ENCODE data around the gene EPHA4.

The EPHA4 gene

DNA sequence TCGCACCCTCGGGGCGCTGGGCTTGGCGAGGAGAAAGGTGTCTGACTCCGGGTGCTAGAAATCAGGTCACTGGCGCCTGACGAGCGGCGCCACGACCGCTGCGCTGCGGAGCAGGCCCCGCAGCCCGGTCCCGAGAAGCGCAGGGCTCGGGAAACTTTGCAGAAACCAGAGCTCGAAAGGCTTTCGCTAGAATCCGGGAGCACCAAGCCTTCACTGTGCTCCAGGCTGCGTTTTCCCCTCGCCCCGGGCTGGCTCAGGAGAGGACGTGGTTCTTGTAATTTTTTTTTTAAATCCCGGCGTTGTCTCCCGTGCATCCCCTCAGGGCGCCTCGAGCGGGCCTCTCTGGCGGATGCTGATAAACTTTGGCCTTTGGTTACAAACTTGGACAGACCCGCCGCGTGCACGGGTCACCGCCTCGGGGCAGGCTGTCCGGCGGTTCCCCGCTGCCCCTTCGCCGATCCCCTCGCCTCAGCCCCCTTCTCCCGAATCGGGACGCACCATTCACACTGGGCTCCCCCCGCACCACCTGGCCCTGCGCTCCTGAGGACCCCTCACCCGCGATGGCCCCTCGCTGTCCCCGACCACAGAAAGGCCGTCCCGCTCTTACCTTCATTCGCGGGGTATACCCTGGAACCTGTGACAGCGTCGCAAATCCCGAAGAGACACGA lies 419 bp downstream of the EPHA4 start:
- peak in 4 of 5 donors; percentile 7 to 42 (median 20) for DNase-seq

DNA sequence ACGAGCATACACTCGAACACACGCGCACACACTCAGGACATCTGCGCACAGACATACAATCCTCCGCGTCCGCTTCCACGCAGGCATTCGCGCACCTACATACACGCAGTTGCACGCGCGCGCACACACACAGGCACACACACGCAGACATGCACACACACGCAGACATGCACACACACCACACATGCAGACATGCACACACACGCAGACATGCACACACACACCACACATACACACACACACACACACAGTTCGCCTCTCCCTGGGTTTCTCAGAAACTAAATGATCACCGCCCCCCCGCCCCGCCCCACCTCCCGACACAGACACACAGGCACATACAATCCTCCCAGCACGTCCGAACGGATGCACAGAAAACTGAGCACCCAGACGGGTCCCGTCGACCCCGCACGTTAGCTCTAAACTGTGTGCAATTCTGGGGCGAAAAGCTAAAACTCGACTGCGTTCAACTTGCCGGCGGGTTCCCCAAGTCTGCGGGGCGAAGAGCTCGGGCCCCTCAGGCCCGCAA lies 1.0 kb downstream of the EPHA4 start:
- DNase-seq, result peak; percentile 8 to 61 (median 20)

DNA sequence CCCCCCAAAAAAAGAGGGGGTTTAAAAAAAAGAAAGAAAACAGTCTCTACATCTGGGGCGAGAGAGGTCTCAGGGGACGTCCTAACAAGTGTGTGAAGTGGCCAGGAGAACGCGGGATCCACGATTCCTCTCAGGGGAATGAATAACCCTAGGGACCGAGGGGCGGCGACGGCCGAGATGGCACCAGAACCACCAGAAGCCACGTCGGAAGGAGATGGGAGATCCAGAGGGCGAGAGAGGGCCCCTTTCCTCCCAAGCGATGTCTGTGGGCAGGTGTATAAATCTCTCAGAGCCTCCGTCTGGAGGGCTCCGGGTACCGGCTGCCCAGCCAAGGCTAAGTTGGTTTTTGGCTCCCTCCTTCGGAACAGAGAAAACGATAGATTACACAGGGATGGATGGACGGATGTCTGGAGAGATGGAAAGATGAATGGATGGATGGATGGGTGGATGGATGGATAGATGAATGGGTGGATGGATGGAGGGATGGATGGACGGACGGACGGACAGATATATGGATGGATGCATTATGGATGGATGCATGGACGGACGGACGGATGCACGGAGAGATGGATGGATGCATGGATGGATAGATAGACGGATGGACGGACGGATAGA lies 1.7 kb downstream of the EPHA4 start:
- peak in 3 of 5 donors; percentile 3 to 36 (median 20) for DNase-seq

DNA sequence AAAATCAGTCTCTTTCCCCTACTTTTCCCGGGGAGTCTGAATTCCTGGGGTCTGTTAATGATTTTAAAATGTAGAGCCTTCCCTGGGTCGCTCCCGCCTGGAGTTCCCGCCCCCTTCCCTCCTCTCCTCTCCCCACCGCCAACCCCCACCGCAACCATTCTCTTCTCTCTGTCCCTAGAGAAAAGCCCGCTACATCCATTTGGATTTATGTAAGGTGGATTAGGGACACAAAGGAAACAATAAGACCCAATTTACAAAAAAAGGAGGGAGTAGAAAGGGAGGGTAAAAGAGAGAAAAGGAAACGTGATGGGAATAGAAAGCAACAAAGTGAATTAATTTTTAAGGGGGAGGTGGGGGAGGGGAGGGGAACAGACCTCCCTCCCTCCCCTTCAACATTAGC lies 2.2 kb downstream of the EPHA4 start:
- no peak for DNase-seq

DNA sequence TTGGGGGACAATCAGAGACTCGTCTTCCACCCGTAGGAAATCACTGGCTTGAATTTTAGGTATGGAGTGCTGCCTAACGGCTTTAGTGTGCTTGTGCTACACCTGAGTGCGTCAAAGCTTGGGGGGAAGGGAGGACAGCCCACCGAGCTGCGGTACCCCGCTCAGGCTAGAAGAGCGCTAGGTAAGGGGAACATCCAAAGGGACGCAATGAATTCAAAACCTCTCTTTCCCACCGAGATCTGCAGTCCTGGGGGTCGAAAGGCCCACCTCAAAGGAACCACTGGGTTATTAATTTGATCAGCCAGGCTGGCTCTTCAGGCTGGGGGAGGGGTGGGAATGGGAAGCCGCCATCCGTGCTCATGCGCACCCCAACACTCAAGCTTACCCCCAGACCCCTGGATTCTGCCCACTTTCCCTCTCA lies 2.7 kb downstream of the EPHA4 start:
- DNase-seq, result no peak

DNA sequence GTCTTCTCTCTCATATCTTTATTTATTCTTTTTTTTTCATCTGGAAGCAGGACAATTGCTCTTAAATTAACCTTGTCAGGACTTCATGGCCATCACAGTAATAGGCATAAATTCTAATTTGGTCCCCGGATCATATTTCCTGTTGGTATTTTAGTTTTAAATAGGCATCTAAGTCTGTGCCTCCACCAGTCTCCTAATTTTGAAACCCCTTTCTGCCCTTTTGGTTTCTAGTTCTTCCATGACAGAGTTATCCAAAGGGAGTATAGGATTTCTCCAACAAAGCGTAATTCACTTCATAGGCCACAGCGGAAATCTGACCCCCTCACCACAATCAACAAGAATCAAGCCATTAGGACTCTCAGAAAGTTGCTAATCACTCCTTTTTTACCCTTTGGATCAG lies 3.8 kb downstream of the EPHA4 start:
- DNase-seq, result no peak

DNA sequence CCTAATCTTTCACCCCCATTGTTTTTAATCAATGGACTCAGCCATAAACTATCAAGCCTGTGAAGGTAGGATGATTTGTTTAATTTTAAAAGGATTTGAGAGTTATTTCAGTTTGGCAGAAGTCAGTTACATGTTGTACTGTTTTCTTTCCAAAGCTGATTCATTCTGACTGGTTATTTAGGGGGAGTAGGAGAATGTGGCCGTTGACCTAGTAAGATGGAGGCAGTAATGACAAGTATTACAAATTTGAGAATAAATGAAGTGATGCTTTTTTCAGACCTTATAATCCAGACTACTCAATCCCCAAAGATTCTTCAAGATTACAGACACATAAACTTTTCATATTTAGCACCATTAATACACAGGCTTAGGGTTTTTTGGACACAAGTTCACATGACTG lies 4.3 kb downstream of the EPHA4 start:
- DNase-seq, result no peak

DNA sequence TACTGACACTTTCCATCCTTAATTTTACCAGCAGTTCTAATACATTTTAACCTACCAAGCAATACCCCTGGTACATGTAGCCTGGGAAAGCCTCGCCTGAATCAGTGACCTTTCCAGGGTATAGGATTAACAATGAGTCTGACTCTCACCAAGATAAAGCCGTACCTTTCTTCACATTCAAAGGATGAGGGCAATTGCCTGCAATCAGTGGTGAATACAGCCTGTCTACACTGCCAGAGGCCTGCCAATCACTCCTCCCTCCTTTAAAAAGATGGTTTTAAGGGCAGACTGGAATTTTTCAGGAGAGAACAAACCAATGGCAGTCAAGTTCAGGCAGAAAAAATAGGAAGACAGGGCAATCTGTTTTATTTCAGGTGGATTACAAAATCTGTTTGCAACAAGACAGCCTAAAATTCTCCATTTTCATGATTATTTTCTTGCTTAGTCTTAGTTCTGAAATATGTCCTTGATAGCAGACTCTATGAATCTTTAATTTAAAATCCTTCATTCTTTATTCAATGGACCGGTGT lies 4.8 kb downstream of the EPHA4 start:
- DNase-seq, result no peak

DNA sequence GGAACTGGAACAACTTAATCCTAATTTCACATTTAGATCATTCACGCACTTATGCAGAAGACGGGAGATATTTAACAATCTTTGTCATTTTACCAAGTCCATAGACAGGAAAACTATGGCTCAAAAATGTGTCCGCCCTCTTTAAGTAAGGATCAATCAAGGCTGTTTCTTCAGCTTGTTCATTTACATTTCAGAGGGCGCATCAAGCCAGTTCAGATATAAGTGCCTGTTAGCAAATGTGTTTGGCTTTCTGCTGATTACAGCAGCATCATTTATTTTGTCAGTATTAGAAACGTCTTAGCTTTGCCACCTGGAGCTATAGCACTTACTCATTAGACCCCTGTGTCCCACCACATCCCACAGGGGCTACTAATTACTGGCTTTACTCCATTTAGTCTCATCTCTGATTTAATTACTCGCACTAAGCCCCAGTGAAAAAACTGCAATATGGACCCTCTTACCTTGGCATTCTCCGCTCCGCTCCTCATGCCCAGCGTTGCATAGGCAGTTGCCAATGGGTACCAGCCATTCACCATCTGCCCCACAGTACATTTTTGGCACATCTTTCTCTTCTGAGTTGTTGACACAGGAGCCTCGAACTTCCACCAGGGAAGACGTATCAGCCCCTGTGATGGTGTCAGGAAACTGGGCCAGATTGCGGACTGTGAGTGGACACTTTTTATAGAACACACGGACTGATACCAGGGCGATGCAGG lies 8.7 kb downstream of the EPHA4 start:
- no peak for DNase-seq

DNA sequence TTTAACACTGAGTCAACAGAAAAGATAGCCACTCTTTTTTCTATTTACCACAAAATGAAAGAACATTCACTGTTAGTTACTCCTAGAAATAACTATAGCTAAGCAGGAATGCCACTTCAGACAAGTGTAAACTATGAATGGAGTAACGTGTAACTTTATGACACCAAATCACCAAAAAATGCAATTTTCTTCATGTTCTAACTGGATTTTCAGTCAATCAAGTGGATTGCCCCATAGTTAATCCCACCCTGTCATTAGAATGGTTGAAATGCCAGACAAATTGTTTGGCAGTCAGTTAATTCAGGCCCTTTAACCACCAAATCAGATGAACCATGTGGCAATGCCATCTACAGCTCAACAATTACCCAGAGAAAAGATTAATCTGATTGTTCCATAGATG lies 9.9 kb downstream of the EPHA4 start:
- no peak for DNase-seq

DNA sequence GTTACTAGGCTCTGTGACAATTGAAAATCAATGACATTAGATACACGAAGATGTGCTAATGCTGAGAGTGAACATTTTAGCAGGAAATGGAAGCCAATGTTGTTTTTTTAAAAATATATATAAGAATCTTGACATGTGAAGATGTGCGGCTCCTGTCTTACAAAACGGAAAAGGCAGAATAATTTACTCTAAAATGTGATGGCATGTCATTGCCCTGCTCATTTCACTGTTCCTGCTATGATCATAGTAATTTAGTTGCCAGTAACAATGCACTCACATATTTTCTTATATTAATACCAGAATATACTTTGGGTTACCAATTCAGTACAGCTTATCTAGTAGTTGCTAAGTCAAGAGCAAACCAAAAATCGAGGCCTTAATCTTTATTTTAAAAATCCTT lies 10.3 kb downstream of the EPHA4 start:
- DNase-seq, result no peak

DNA sequence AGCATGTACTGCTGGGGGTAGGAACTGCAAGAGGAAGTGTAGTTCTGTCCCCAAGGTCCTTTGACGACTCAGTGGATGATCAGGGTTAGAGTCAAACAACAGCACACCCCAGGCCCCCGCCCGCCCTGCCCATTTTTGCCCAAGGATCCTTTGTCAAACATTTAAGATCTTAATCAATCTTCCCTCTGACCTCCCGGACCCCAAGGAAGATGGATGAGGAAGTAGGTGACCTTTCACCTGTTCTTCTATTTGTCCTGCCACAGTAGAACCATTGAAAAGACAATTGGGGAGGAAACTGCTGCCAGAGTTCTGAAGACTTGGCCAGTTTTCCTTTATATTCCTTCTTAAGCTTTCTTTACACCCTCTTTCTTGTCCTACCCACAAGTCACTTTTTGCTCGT lies 12.1 kb downstream of the EPHA4 start:
- DNase-seq, result no peak

DNA sequence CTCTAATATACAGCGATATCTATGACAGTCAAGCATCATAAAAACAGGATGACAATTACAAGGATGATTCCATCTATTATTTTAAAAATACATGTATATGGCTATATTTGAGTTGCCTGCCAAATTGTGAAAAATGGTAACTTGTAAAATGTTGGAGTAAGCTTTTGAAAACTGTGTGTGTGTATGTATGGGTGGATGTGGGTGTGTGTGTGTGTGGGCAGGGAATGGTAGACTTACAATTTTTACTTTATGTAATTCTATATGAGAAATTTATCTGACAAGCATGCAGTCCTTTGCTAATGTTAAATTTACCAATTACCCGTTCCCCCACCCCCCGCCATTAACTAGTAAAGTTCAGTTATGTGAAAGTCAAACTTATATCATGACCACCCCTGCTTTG lies 14.0 kb downstream of the EPHA4 start:
- no peak for DNase-seq

DNA sequence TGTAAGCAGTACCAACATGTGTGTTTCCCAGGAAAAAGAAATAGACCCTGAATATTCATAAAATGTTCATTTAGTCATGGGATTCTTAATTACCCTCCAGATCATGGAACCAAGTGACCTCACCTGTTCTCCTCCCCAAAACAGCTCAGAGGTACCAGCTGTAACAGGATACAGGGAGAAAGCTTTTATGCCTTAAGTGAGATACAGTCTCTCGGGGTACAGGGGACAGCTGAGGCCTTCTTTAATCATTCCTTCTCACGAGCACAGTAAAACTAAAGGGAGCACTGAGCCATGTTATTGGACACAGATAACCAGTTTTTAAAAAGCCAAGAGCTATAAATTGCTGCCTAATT lies 16.6 kb downstream of the EPHA4 start:
- no peak for DNase-seq

DNA sequence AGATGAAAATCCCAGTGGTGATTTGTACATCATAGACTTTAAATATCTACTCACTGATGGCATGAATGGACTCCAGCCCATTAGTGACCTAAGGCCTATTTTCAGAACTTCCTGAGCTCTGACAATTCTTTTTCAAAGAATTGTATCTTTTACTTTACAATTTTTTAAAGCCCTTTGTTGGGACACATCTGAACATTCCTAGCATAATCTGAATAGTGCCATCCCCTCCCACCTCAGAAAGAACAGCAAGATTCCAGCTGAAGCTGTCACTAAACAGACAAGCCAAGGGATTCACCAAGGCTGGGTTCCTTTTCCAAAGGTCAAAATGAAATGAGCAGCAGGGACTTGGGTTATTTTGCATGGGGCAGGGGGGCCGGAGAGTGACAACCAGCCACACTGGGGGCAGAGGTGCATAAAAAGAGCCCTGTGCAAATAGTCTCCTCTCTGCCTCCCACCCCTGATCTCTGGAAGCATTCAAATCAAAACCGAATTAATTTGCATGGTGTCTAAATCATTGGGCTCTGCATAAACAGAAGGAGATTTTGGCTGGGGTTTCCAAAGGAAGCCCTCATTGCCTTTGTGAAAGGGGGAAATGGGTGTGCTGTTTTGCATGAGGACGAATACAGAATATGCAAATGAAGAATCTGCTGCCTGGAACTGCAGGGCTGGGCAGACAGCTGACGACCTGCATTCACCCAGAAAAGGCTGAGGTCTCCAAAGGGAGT lies 17.2 kb downstream of the EPHA4 start:
- DNase-seq, result peak in 1 of 5 donors; percentile 24

DNA sequence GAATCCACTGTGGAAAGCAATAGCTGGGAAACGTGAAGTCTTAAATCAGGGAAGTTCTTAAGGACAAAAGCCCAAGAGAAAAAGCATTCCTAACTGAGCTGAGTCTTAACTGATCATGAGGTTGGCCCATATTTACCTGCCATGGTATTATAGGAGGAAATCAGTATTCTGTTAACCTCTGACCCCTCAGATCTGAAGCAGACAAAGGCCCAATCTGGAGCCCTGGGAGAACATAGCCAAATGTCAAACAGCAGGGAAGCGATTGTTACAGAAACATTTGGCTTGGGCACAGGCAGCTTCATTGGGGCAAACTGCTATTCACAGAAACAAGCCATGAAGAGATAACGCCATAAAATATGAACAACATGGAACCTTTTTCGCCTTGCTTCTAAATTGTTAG lies 18.8 kb downstream of the EPHA4 start:
- DNase-seq, result no peak

DNA sequence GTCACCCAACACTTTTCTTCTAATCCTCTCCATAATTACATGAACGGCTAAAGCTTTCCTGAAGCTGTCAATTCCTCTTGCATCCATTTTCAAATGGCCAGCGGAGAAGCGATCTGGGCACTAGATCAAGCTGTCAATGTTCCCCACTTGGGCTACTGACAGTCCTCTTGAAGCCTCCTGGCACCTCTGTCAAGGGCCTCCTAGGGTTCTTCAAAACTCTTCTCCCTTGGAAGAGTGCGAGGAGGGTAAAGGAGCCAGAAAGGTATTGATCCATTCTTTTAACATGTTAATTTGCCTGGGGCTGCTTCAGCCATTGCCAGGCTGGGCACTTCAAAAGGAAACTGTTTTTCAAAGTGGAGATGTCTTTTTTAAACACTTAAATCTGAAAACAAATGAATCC lies 19.8 kb downstream of the EPHA4 start:
- no peak for DNase-seq

DNA sequence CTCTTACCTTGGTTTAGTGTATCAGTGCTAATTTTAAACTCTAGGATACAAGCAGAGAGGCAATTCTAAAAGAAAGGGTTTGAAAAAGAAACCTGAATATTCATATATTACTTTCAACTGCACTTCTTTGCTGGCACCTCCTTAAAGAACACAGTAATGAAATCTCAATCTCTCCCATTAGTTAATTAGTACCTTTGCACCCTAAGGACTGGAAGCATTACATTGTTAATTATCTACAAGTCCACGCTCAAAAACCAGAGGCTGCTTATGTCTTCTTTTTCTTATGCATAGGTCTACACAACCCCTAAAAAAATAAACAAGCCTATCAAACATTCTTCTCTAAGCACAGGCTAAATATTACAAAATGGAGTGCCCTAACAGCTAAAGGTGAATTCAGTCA lies 20.2 kb downstream of the EPHA4 start:
- DNase-seq, result no peak

DNA sequence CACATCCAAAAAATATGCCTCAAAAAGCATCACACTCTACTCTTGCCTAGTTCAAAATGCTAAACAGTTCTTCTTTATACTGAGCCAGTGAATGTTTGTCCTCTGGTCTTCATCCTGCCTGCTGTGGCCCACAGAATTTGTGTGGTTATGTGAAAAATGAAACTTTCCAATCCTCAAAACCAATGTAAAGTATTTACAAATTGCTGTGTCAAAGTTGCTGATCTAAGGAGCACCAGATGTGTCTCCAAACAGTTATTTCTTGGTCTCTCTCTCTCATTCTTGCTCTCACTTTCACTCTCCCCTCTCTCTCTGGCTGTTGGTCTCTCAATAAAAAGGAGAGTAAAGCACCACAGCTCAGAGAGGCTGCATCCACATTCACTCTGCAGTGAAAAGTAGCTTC lies 23.0 kb downstream of the EPHA4 start:
- DNase-seq, result peak in 1 of 5 donors; percentile 41

DNA sequence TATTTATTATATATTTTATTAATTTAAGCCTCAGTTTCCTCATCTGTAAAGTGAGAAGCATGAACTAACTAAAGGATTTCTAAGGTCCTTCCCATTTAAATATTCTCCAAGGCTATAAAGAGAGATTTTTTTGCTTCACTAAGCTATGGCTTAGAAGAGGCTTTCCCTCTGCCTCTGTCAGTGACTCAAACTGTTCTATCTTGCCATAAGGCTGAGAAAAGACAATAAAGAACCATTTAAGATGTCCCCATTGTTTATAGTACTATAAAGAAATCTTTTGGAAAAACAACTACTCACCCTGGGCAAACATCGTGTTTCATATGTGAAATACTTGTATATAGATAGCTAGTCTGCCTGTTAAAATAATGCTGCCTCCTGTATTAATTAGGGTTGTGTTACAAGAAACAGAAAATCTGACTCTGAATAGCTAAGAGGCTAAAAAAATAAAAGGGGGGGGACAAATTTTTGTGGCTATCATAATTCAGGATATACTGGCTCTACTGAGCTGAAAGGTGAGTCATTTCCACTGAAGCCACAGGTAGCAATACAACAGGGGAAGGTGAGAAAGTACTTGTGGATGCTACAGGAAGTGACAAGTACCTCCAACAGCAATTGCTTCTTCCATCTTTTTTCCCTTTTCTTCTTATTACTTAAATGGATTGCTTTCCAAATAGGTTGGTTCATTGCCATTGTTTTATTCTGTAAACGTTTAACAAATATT lies 25.4 kb downstream of the EPHA4 start:
- DNase-seq, result peak in 1 of 5 donors; percentile 25

DNA sequence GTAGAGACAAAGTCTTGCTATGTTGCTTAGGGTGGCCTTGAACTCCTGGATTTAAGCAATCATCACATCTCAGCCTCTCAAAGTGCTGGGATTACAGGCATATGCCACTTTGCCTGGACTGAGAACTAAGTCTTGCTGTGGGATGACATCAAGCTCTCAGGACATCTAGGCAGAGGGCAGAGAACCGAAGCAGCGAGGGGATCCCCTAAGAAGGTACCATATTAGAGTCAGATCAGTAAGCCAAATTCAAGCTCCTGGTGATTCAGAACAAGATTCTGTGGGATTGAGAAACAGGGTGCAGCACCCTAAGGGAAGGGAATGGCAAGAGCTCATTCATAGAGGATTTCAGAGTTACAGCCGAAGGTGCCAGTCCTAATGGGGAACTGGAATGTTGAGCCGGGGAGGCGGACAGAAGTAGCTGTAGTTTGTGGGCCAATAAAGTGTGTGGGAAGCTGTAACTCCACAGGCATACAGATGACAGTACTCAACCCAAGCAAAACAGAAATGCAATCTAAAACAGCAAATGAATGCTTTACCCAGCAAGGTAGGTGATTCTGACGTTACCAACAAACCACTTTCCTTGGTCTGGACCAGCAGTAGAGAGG lies 30.9 kb downstream of the EPHA4 start:
- DNase-seq, result no peak

DNA sequence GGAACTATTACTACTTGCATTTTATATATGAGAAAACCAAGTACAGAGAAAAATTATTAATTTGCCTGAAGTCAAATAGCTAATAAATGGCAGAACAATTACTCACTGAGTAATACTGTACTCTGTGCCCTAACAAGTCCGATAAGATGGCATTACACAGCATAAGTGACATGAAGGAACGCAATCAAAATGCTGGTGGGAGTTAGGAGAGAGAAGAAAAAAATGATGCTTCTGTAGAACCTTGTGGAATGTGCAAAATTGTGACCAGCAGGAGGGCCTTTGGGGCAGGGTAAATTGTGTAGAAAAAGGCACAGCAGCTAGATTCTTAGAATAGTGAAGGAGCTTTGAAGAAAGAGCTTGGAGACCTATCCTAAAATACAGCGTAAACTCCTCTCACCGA lies 32.9 kb downstream of the EPHA4 start:
- no peak for DNase-seq

Measured in T-helper 1 cell (primary cell).